GM23338 (cell line): Measurements from ENCODE around the gene ZNF644.

Experiments
- CTCF ChIP-seq, 2 experiments: fragments of 200-600 bp in 1 of 2; sonication (generic) in 1 of 2; conservative IDR thresholded peaks; 2 replicates each; pipeline versions ENCODE4 v1.5.1 to v1.6.1; 2016 to 2017; ENCODE audit warnings: antibody characterized with exemption in 2 of 2, low read depth in 2 of 2, mild to moderate bottlenecking in 2 of 2, moderate library complexity in 1 of 2
- EZH2 ChIP-seq: fragments of 200-600 bp; sonication (generic); IDR thresholded peaks from one replicate; pipeline ENCODE4 v1.8.0; 2017; ENCODE audit warnings: antibody characterized with exemption, mild to moderate bottlenecking, low read depth; ENCODE audit not compliant: unreplicated experiment
- POLR2AphosphoS5 ChIP-seq: IDR thresholded peaks from 2 replicates; pipeline ENCODE4 v1.6.1; 2016; ENCODE audit warnings: antibody characterized with exemption, low read depth
- REST ChIP-seq: IDR thresholded peaks from one replicate; pipeline ENCODE4 v1.6.1; 2018; ENCODE audit warnings: antibody characterized with exemption; ENCODE audit not compliant: unreplicated experiment
- ZNF114 ChIP-seq: fragments of 250-450 bp; sonication (Bioruptor Pico); IDR thresholded peaks from 2 replicates; pipeline ENCODE4 v1.5.0; 2020; ENCODE audit warnings: mild to moderate bottlenecking, moderate library complexity

GRCh38 chr1:91022518-91022929 lies 689 bp upstream of the ZNF644 start:
- TF ChIP-seq CTCF (conservative IDR thresholded peaks at IDR 0.05; ENCODE audit: low read depth in 2 of 2) (no peak), EZH2 (no peak), ZNF114 (CRISPR knock-in tag) (no peak; the same call in 1 of the 2 replicates), REST (no peak), POLR2AphosphoS5 (no peak)
